NCI-H526 (cell line): ENCODE data around the gene EFNA1.

Experiments
- DNase-seq, 2 experiments: peaks; one replicate each; lab custom pipeline; 2025; lab: John Stamatoyannopoulos, UW

The EFNA1 gene

GRCh38 chr1:155124503-155125463, 2.9 kb upstream of the EFNA1 start:
- peak in 1 of 2 experiments; percentile 60 for DNase-seq

- peak in 1 of 2 experiments; percentile 86 for DNase-seq
These were observed 2.1 kb upstream of the EFNA1 start for GRCh38 chr1:155125511-155125945.

- DNase-seq = peak; percentile 67 to 96
These were observed 1.6 kb upstream of the EFNA1 start for GRCh38 chr1:155125946-155126555.

GRCh38 chr1:155126556-155127104, 1.0 kb upstream of the EFNA1 start:
- peak; percentile 99 for DNase-seq

- peak in 1 of 2 experiments; percentile 75 for DNase-seq
These were observed 485 bp downstream of the EFNA1 start for GRCh38 chr1:155127967-155128754.

GRCh38 chr1:155128755-155129473, 1.2 kb downstream of the EFNA1 start:
- peak; percentile 75 to 90 for DNase-seq

GRCh38 chr1:155130272-155131006, 2.8 kb downstream of the EFNA1 start:
- DNase-seq = peak; percentile 83 to 88

GRCh38 chr1:155131285-155131684, 3.6 kb downstream of the EFNA1 start:
- no peak for DNase-seq

GRCh38 chr1:155131856-155132255, 4.2 kb downstream of the EFNA1 start:
- no peak for DNase-seq

GRCh38 chr1:155133799-155134281, 6.2 kb downstream of the EFNA1 start:
- no peak for DNase-seq

GRCh38 chr1:155134322-155134721, 6.6 kb downstream of the EFNA1 start:
- no peak for DNase-seq

GRCh38 chr1:155134880-155135414, 7.3 kb downstream of the EFNA1 start:
- DNase-seq = peak; percentile 71 to 83

- DNase-seq = peak; percentile 97 to 100
These were observed 7.8 kb downstream of the EFNA1 start, which contains the start of gene SLC50A1 for GRCh38 chr1:155135415-155136028. TSS of gene SLC50A1 (plus strand) at chr1:155135852. CDS start at chr1:155135912, 60 bp downstream.

GRCh38 chr1:155136748-155137147, 9.1 kb downstream of the EFNA1 start:
- peak; percentile 41 to 61 for DNase-seq

GRCh38 chr1:155137154-155137949, 9.7 kb downstream of the EFNA1 start:
- no peak for DNase-seq

GRCh38 chr1:155139895-155140629, 12.4 kb downstream of the EFNA1 start, which contains the start of gene DPM3:
TSS of gene DPM3 (minus strand) at chr1:155140531. CDS start at chr1:155140240, 291 bp downstream.
- peak; percentile 89 to 98 for DNase-seq

GRCh38 chr1:155140630-155140953, 12.9 kb downstream of the EFNA1 start:
- no peak for DNase-seq

- no peak for DNase-seq
These were observed 14.1 kb downstream of the EFNA1 start for GRCh38 chr1:155141749-155142148.
